HEK293T (cell line): ENCODE results near the gene CFAP92.

Source experiments
- CTCF ChIA-PET: fragments of 350-600 bp; formaldehyde crosslinking; extraction: SDS; loops from one replicate; lab custom pipeline; 2021; ENCODE audit warnings: antibody characterized with exemption, inconsistent platforms; lab: Yijun Ruan, JAX
- POLR2A ChIA-PET: fragments of 350-600 bp; formaldehyde crosslinking; extraction: SDS; loops from one replicate; lab custom pipeline; 2020; ENCODE audit warnings: antibody characterized with exemption, inconsistent platforms; lab: Yijun Ruan, JAX
- DNase-seq: peaks from one replicate; pipeline ENCODE4 v3.0.0; 2012; ENCODE audit warnings: mixed read lengths; ENCODE audit errors: extremely low spot score
- ARNT ChIP-seq: fragments of 450-650 bp; IDR thresholded peaks from 2 replicates; pipeline ENCODE4 v1.6.1; 2017; ENCODE audit warnings: mild to moderate bottlenecking
- BHLHE40 ChIP-seq: fragments of 450-650 bp; IDR thresholded peaks from 2 replicates; pipeline ENCODE4 v1.6.1; 2016; ENCODE audit warnings: mild to moderate bottlenecking, moderate library complexity, borderline replicate concordance
- CTBP1 ChIP-seq: fragments of 450-650 bp; IDR thresholded peaks from 2 replicates; pipeline ENCODE4 v1.6.1; 2016; ENCODE audit warnings: borderline replicate concordance
- ELF4 ChIP-seq: fragments of 450-650 bp; IDR thresholded peaks from 2 replicates; pipeline ENCODE4 v1.6.1; 2017; ENCODE audit warnings: antibody characterized with exemption
- FOXA1 ChIP-seq: fragments of 450-650 bp; IDR thresholded peaks from 2 replicates; pipeline ENCODE4 v1.6.1; 2016; ENCODE audit warnings: mild to moderate bottlenecking
- FOXK2 ChIP-seq: fragments of 450-650 bp; IDR thresholded peaks from 2 replicates; pipeline ENCODE4 v1.6.1; 2016; ENCODE audit warnings: mild to moderate bottlenecking
- FOXM1 ChIP-seq: fragments of 450-650 bp; IDR thresholded peaks from 2 replicates; pipeline ENCODE4 v1.6.1; 2017; ENCODE audit warnings: mild to moderate bottlenecking, borderline replicate concordance
- HDGF ChIP-seq: fragments of 450-650 bp; IDR thresholded peaks from 2 replicates; pipeline ENCODE4 v1.6.1; 2017; ENCODE audit warnings: antibody characterized with exemption, borderline replicate concordance
- L3MBTL2 ChIP-seq: fragments of 450-650 bp; conservative IDR thresholded peaks from 2 replicates; pipeline ENCODE4 v1.6.1; 2016; ENCODE audit warnings: mild to moderate bottlenecking
- LEF1 ChIP-seq: fragments of 450-650 bp; IDR thresholded peaks from 2 replicates; pipeline ENCODE4 v1.6.1; 2017; ENCODE audit warnings: mild to moderate bottlenecking, borderline replicate concordance
- NFRKB ChIP-seq: fragments of 450-650 bp; IDR thresholded peaks from 2 replicates; pipeline ENCODE4 v1.6.1; 2016; ENCODE audit warnings: mild to moderate bottlenecking, moderate library complexity
- SP1 ChIP-seq: fragments of 450-650 bp; IDR thresholded peaks from 2 replicates; pipeline ENCODE4 v1.6.1; 2017
- SUZ12 ChIP-seq: fragments of 450-650 bp; IDR thresholded peaks from 2 replicates; pipeline ENCODE4 v1.6.1; 2016; ENCODE audit warnings: mild to moderate bottlenecking
- TARDBP ChIP-seq: fragments of 450-650 bp; IDR thresholded peaks from 2 replicates; pipeline ENCODE4 v1.6.1; 2016
- ZNF384 ChIP-seq: fragments of 450-650 bp; IDR thresholded peaks from 2 replicates; pipeline ENCODE4 v1.6.1; 2016
- TF ChIP-seq, protein P1 (sequence below): fragments of 450-650 bp; IDR thresholded peaks from 2 replicates; pipeline ENCODE4 v1.6.1; 2016

CFAP92 gene

DNA sequence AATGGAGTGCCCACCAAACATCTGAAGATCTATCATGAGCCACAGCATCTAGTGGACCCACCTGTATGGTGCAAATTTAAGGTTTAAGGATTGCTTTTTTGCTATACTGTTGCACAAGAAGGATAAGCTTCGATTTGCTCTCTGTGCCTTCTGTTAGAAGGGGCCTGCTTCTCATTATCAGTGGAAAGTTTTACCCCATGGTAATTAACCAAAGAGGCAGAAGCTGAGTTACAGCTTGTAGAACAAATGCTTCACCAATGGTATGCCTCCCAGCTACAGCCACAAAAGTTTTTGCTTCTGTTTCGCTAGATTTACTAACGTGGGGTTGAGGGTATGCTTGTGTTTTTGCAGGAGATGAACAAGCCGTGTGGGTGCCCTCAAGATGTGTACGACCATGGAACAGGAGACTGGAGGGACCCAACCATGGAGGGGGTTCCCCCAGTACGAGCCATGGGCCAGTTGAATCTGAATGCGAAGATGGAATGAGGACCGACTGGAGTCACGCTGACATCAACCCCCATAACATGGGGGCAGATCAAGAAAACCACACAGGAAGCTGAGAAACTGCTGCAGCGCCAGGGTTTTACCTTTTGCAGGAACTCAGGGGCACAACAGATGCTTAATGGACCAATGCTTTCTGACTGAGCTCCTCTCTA is 70.9 kb downstream of the CFAP92 start:
- CTCF ChIA-PET: no interaction called here
- no peak for DNase-seq
- POLR2A ChIA-PET: interaction anchor here (1.3 kb wide), 1 partner anchor 44 kb away, joined by 4 read pairs; the partner anchor contains the start of gene ACAD9
- TF ChIP-seq, protein P1, sequence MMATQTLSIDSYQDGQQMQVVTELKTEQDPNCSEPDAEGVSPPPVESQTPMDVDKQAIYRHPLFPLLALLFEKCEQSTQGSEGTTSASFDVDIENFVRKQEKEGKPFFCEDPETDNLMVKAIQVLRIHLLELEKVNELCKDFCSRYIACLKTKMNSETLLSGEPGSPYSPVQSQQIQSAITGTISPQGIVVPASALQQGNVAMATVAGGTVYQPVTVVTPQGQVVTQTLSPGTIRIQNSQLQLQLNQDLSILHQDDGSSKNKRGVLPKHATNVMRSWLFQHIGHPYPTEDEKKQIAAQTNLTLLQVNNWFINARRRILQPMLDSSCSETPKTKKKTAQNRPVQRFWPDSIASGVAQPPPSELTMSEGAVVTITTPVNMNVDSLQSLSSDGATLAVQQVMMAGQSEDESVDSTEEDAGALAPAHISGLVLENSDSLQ: no peak
- no peak for TF ChIP-seq ELF4
- no peak for TF ChIP-seq TARDBP
- no peak for TF ChIP-seq FOXA1
- no peak for TF ChIP-seq FOXK2
- no peak for TF ChIP-seq SUZ12
- TF ChIP-seq HDGF: no peak
- no peak for TF ChIP-seq ZNF384
- TF ChIP-seq L3MBTL2: no peak
- no peak for TF ChIP-seq BHLHE40
- TF ChIP-seq CTBP1: no peak
- TF ChIP-seq LEF1: no peak
- TF ChIP-seq NFRKB: no peak
- TF ChIP-seq SP1: no peak

- TF ChIP-seq NFRKB (no peak), FOXK2 (no peak), ZNF384 (no peak), TARDBP (no peak), BHLHE40 (no peak), L3MBTL2 (no peak), FOXA1 (no peak), HDGF (no peak), SUZ12 (no peak), CTBP1 (no peak)
- ChIA-PET CTCF (interaction anchor here (0.6 kb wide), 1 partner anchor 27 kb away, joined by 6 read pairs; no protein-coding TSS in a partner anchor), POLR2A (no interaction called here)
- no peak for DNase-seq
These were observed 73.9 kb downstream of the CFAP92 start for GRCh38 chr3:128919988-128920387.

- CTCF ChIA-PET: no interaction called here
- POLR2A ChIA-PET: no interaction called here
- no peak for DNase-seq
- no peak for TF ChIP-seq SUZ12
- TF ChIP-seq L3MBTL2: no peak
- TF ChIP-seq, protein P1: no peak
- no peak for TF ChIP-seq HDGF
- no peak for TF ChIP-seq TARDBP
- TF ChIP-seq ELF4: no peak
- no peak for TF ChIP-seq ARNT
- TF ChIP-seq CTBP1: no peak
- TF ChIP-seq FOXA1: no peak
- TF ChIP-seq LEF1: no peak
- TF ChIP-seq FOXK2: no peak
- no peak for TF ChIP-seq BHLHE40
- no peak for TF ChIP-seq ZNF384
- no peak for TF ChIP-seq NFRKB
- no peak for TF ChIP-seq FOXM1
- TF ChIP-seq SP1: no peak
These were observed 76.6 kb downstream of the CFAP92 start for GRCh38 chr3:128917291-128917690.

DNA sequence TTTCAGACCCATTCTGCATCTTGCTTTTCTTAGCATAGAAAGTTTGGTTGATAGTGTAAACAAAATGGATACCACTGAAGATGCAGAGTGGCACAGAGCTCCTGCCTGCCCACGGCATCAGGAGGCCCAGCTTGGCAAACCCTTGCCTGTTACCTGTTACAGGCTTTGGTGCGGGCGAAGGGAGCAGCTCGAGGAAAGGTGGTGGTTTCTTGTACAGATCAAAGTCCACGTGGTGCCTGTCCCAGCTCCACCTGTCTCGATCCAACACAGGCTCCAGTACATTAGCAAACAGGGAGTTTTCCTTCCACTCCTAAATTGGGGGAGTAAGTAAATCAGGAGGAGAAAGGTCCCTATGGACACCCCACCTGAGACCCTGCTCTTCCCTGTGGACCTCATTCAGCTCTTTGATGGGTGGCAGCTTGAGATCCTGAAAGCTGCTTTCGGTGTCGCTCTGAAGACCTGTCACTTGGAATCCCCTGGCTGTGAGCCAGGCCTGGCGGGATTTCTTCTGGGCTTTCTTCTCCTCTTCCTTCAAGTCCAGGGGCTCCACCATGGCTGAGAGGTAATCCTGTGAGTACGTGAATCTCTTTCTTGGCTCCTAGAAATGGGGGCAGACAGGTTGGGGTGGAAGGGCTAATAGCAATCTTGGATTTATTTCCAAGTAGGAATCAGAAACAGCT is 78.8 kb downstream of the CFAP92 start:
- no peak for TF ChIP-seq FOXA1
- TF ChIP-seq ELF4: no peak
- DNase-seq: no peak
- POLR2A ChIA-PET: no interaction called here
- CTCF ChIA-PET: no interaction called here

- CTCF ChIA-PET: no interaction called here
- POLR2A ChIA-PET: no interaction called here
- TF ChIP-seq FOXM1: no peak
- no peak for TF ChIP-seq CTBP1
- TF ChIP-seq HDGF: no peak
- TF ChIP-seq ZNF384: no peak
- TF ChIP-seq FOXK2: no peak
- no peak for TF ChIP-seq SP1
- no peak for TF ChIP-seq TARDBP
- TF ChIP-seq, protein P1: no peak
- no peak for TF ChIP-seq L3MBTL2
- TF ChIP-seq NFRKB: no peak
- no peak for TF ChIP-seq LEF1
- TF ChIP-seq ARNT: no peak
- TF ChIP-seq BHLHE40: no peak
- no peak for TF ChIP-seq FOXA1
- no peak for TF ChIP-seq ELF4
- TF ChIP-seq SUZ12: no peak
- no peak for DNase-seq
These were observed 82.0 kb downstream of the CFAP92 start for GRCh38 chr3:128911911-128912310.

- ChIA-PET CTCF (no interaction called here), POLR2A (no interaction called here)
- no peak for DNase-seq
- TF ChIP-seq FOXM1 (no peak), LEF1 (no peak), NFRKB (no peak), SP1 (no peak), ELF4 (no peak), SUZ12 (no peak), ZNF384 (no peak), TARDBP (no peak), BHLHE40 (no peak), L3MBTL2 (no peak), FOXA1 (no peak), CTBP1 (no peak), ARNT (no peak), HDGF (no peak), FOXK2 (no peak)
- TF ChIP-seq, protein P1: no peak
These were observed 83.9 kb downstream of the CFAP92 start for GRCh38 chr3:128910006-128910405.
